ENCODE measurements around the gene PARD6G.

- TF ChIP-seq CTCF (IDR thresholded peaks at IDR 0.05) (no peak), POLR2A (IDR thresholded peaks at IDR 0.05) (no peak), EP300 (IDR thresholded peaks at IDR 0.05) (no peak)
These were observed 109.3 kb downstream of the PARD6G start for GRCh38 chr18:80137976-80138375.
